ENCODE data around the gene ITM2B. TPM values are rescaled to one million over a fixed set of nuclear protein-coding genes. Genes with fewer than 3 reads are reported as not detected.

ITM2B gene
- total and polyA plus RNA-seq, 10 of the 15 experiments (the other 5 are each of a cell fraction or from before 2014, with no cell fraction given), result 2.5 to 18.1 (median 4.9) TPM

- Histone ChIP-seq H3K4me1 (ENCODE audit: control insufficient read depth, insufficient read depth, low read length) (no peaks in the 10 kb centered on the region), H4K20me1 (ENCODE audit: control insufficient read depth, insufficient read depth) (no peaks in the 10 kb centered on the region), H3K79me2 (ENCODE audit: control insufficient read depth, insufficient read depth, low read length) (no peaks in the 10 kb centered on the region), H3K27ac (ENCODE audit: control insufficient read depth, insufficient read depth) (no peak overlapping the region), H3K4me2 (ENCODE audit: control insufficient read depth, insufficient read depth) (no peak overlapping the region), H3K27me3 (replicated peaks in 1 of 2; ENCODE audit: control insufficient read depth in 2 of 2, insufficient read depth in 2 of 2, low read length in 1 of 2) (no peaks in the 10 kb centered on the region), H3K4me3 (no peak overlapping the region), H3K9me3 (replicated peaks; ENCODE audit: control insufficient read depth, insufficient read depth, low read length) (no peaks in the 10 kb centered on the region), H2AFZ (ENCODE audit: control insufficient read depth, low read depth, low read length) (no peak overlapping the region), H3K9ac (ENCODE audit: control insufficient read depth, insufficient read depth, low read length) (no peak overlapping the region), H3K36me3 (ENCODE audit: control insufficient read depth in 2 of 2, insufficient read depth in 2 of 2, low read length in 1 of 2) (no peaks in the 10 kb centered on the region)
- ChIA-PET RAD21 (ENCODE audit: unreplicated experiment) (no interaction called here), SMC1A (ENCODE audit: uncharacterized antibody, unreplicated experiment) (no interaction called here), POLR2A (no interaction called here), CTCF (no interaction called here)
- no peak for ATAC-seq
- 39% methylated on average over 1 of the region's 1 CpG for WGBS (ENCODE audit: insufficient coverage, insufficient replicate concordance, low lambda C conversion rate, missing lambda C conversion rate)
- in situ Hi-C loops (cut with MboI) (no loop called here), intact Hi-C loops (cut with micrococcal nuclease; ENCODE audit: unreplicated experiment) (no loop called here)
- no peak for DNase-seq (ENCODE audit: low read depth, low spot score)
- BruUV-seq (replicated peaks), result no TSS peak
- no peak for FAIRE-seq
- TF ChIP-seq SMARCA5 (IDR thresholded peaks at IDR 0.05), result no peak
- TF ChIP-seq ATF7 (IDR thresholded peaks at IDR 0.05; ENCODE audit: low read depth), result peak; percentile 21; the same call in 1 of the 2 replicates
- TF ChIP-seq NR2C2 (IDR thresholded peaks at IDR 0.05; ENCODE audit: borderline replicate concordance, control insufficient read depth, insufficient read length, low read depth), result no peak
Observed at GRCh38 chr13:48255954-48256353, 22.9 kb downstream of the ITM2B start.

DNA sequence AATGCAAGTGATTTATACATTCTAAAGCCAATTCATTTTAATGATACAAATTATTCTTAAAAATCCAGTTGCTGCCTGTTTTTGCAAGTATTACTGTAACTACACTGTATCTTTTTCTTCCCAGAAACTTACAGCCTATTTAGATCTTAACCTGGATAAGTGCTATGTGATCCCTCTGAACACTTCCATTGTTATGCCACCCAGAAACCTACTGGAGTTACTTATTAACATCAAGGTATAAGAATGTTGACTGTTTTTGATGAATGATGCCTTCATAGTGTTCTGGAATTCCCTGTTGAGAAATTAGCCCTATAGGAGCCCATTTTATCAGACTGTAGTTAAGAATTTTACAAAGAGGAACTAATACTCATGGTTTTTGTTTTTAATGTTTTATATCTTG lies 25.0 kb downstream of the ITM2B start:
- H3K4me1 ChIP-seq (ENCODE audit: control insufficient read depth, insufficient read depth, low read length), result no peaks in the 10 kb centered on the region
- no peak overlapping the region for H3K4me3 ChIP-seq
- H4K20me1 ChIP-seq (ENCODE audit: control insufficient read depth, insufficient read depth), result no peaks in the 10 kb centered on the region
- ChIA-PET SMC1A (ENCODE audit: uncharacterized antibody, unreplicated experiment) (no interaction called here), RAD21 (ENCODE audit: unreplicated experiment) (no interaction called here), POLR2A (no interaction called here), CTCF (no interaction called here)
- H2AFZ ChIP-seq (ENCODE audit: control insufficient read depth, low read depth, low read length), result no peak overlapping the region
- no peak overlapping the region for H3K9ac ChIP-seq (ENCODE audit: control insufficient read depth, insufficient read depth, low read length)
- H3K9me3 ChIP-seq (replicated peaks; ENCODE audit: control insufficient read depth, insufficient read depth, low read length), result no peaks in the 10 kb centered on the region
- H3K79me2 ChIP-seq (ENCODE audit: control insufficient read depth, insufficient read depth, low read length), result no peaks in the 10 kb centered on the region
- DNase-seq (ENCODE audit: low read depth, low spot score) (no peak), ATAC-seq (no peak), FAIRE-seq (no peak)
- in situ Hi-C loops (cut with MboI), result no loop called here
- intact Hi-C loops (cut with micrococcal nuclease; ENCODE audit: unreplicated experiment), result no loop called here
- no peaks in the 10 kb centered on the region for H3K27me3 ChIP-seq (replicated peaks in 1 of 2; ENCODE audit: control insufficient read depth in 2 of 2, insufficient read depth in 2 of 2, low read length in 1 of 2)
- no peaks in the 10 kb centered on the region for H3K36me3 ChIP-seq (ENCODE audit: control insufficient read depth in 2 of 2, insufficient read depth in 2 of 2, low read length in 1 of 2)
- BruUV-seq (replicated peaks), result no TSS peak
- H3K4me2 ChIP-seq (ENCODE audit: control insufficient read depth, insufficient read depth), result no peak overlapping the region
- H3K27ac ChIP-seq (ENCODE audit: control insufficient read depth, insufficient read depth), result no peak overlapping the region
- TF ChIP-seq STAT1 (conservative IDR thresholded peaks at IDR 0.05) (no peak), RCOR1 (conservative IDR thresholded peaks at IDR 0.05; ENCODE audit: low read depth, low read length) (no peak), CREM (IDR thresholded peaks at IDR 0.05; ENCODE audit: low read depth) (no peak), NR2F1 (conservative IDR thresholded peaks at IDR 0.05) (no peak), REST (IDR thresholded peaks at IDR 0.05; ENCODE audit: low read depth, low read length) (no peak), RUNX3 (IDR thresholded peaks at IDR 0.05; ENCODE audit: low read length) (no peak), MYB (IDR thresholded peaks at IDR 0.05; ENCODE audit: borderline replicate concordance, low read depth, low read length) (no peak), DPF2 (IDR thresholded peaks at IDR 0.05) (no peak)
- TF ChIP-seq, protein P1, sequence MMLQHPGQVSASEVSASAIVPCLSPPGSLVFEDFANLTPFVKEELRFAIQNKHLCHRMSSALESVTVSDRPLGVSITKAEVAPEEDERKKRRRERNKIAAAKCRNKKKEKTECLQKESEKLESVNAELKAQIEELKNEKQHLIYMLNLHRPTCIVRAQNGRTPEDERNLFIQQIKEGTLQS (IDR thresholded peaks at IDR 0.05; ENCODE audit: borderline replicate concordance, extremely low read depth, low read depth, low read length), result no peak

Data from GM12878 (cell line).